K562 (cell line): Measurements from ENCODE around the gene RHEB. TPM values are rescaled to one million over a fixed set of nuclear protein-coding genes. Genes with fewer than 3 reads are reported as not detected.

Experiments
- CREB1 ChIP-seq, 2 experiments: sonication (generic) in 1 of 2; formaldehyde crosslinking in 1 of 2; IDR thresholded peaks; 2 replicates each; pipeline versions ENCODE4 v1.6.1 to v1.8.0; 2012 to 2022; ENCODE audit warnings: inconsistent platforms in 1 of 2, mild to moderate bottlenecking in 1 of 2, missing genetic modification reagents in 1 of 2, moderate library complexity in 1 of 2
- ILK ChIP-seq: fragments of 450-650 bp; IDR thresholded peaks from 2 replicates; pipeline ENCODE4 v1.6.1; 2016; ENCODE audit warnings: missing genetic modification characterization, low read depth, mild to moderate bottlenecking, missing compliant biosample characterization, moderate library complexity, borderline replicate concordance
- PML ChIP-seq: IDR thresholded peaks from 2 replicates; pipeline ENCODE4 v1.6.1; 2012; ENCODE audit warnings: low read length, inconsistent platforms
- RFX7 ChIP-seq: fragments of 250-450 bp; sonication (Bioruptor Pico); IDR thresholded peaks from 2 replicates; pipeline ENCODE4 v1.5.1; 2021; ENCODE audit warnings: mild to moderate bottlenecking
- SIN3B ChIP-seq: fragments of 450-650 bp; IDR thresholded peaks from 2 replicates; pipeline ENCODE4 v1.6.1; 2017; ENCODE audit warnings: low read depth, mild to moderate bottlenecking, moderate library complexity
- SRF ChIP-seq, 2 experiments: fragments of 250-450, 450-650 bp in 1 of 2; sonication (Bioruptor Pico) in 1 of 2; sonication (generic) in 1 of 2; formaldehyde crosslinking; IDR thresholded peaks; 2 replicates each; pipeline versions ENCODE4 v1.5.0 to v1.5.1; 2020 to 2022; ENCODE audit warnings: mild to moderate bottlenecking in 1 of 2, missing genetic modification reagents in 1 of 2
- TOE1 ChIP-seq, 2 experiments: fragments of 450-650 bp in 1 of 2; sonication (generic) in 1 of 2; formaldehyde crosslinking in 1 of 2; IDR thresholded peaks; 2 replicates each; pipeline versions ENCODE4 v1.7.1 to v1.8.0; 2016 to 2022; ENCODE audit warnings: borderline replicate concordance in 2 of 2, mild to moderate bottlenecking in 2 of 2, antibody characterized with exemption in 1 of 2, inconsistent platforms in 1 of 2, low read depth in 1 of 2, missing genetic modification reagents in 1 of 2, moderate library complexity in 1 of 2
- ZFP91 ChIP-seq: sonication (generic); formaldehyde crosslinking; IDR thresholded peaks from 2 replicates; pipeline ENCODE4 v1.8.0; 2022; ENCODE audit warnings: mild to moderate bottlenecking, missing genetic modification reagents
- ZNF121 ChIP-seq: sonication (generic); formaldehyde crosslinking; conservative IDR thresholded peaks from 2 replicates; pipeline ENCODE4 v1.8.0; 2022; ENCODE audit warnings: missing genetic modification reagents
- ZNF134 ChIP-seq: fragments of 250-450 bp; sonication (Bioruptor Pico); conservative IDR thresholded peaks from 2 replicates; pipeline ENCODE4 v1.4.0; 2020
- ZNF23 ChIP-seq: fragments of 250-450 bp; sonication (Bioruptor Pico); IDR thresholded peaks from 2 replicates; pipeline ENCODE4 v1.4.0; 2020; ENCODE audit warnings: mild to moderate bottlenecking
- polyA plus RNA-seq, 8 experiments: library from polyadenylated mRNA; depleted of rRNA in 4 of 8; stranded (reverse) in 5 of 8; unstranded in 3 of 8; fragments of >200 nt; fragmentation: Nextera tagmentation in 2 of 8; fragmentation: Illumina TruSeq in 1 of 8; extraction: Ambion mirVana in 2 of 8; extraction: Trizol in 1 of 8; gene quantifications; 2 replicates each; pipeline versions ENCODE4 v1.2.1 to v1.2.3, GENCODE V29; 2011 to 2014; ENCODE audit warnings: inconsistent platforms in 1 of 8, missing spikeins in 1 of 8
- total RNA-seq, 7 experiments: library from RNA; depleted of rRNA in 6 of 7; stranded (reverse); fragments of >200 nt in 6 of 7; fragmentation: Illumina TruSeq in 2 of 7; extraction: Trizol in 2 of 7; gene quantifications; 2 replicates each; pipeline versions ENCODE4 v1.2.1 to v1.2.3, GENCODE V29; 2011 to 2021; ENCODE audit warnings: low replicate concordance in 1 of 7
- TF ChIP-seq, protein P1 (sequence below): sonication (generic); formaldehyde crosslinking; IDR thresholded peaks from 2 replicates; pipeline ENCODE4 v1.8.0; 2022; ENCODE audit warnings: mild to moderate bottlenecking, missing genetic modification reagents
- TF ChIP-seq, protein P2 (sequence below): sonication (generic); IDR thresholded peaks from 2 replicates; pipeline ENCODE4 v1.6.1; 2016

Gene RHEB
- total and polyA plus RNA-seq, 9 of the 15 experiments (the other 6 are each of a cell fraction or from before 2014, with no cell fraction given), result 28.5 to 249 (median 182) TPM

- TF ChIP-seq ILK (tag) (no peak), PML (0 out of 2 replicates have a peak, but pooled peaks have one; percentile 31), ZNF134 (peak; percentile 76), ZFP91 (CRISPR knock-in tag) (peak; percentile 66; the same call in 1 of the 2 replicates), CREB1 (IDR thresholded peaks at IDR 0.05) (0 out of 2 replicates have a peak, but pooled peaks have one; percentile 10), CREB1 (CRISPR knock-in tag; IDR thresholded peaks at IDR 0.05) (no peak), SRF (CRISPR knock-in tag; IDR thresholded peaks at IDR 0.05) (peak in 1 of 2 experiments; percentile 17; a peak in 1 of 4 replicates), RFX7 (no peak), ZNF23 (CRISPR knock-in tag) (no peak), ZNF121 (CRISPR knock-in tag) (0 out of 2 replicates have a peak, but pooled peaks have one; percentile 18), SIN3B (no peak), TOE1 (IDR thresholded peaks at IDR 0.05; ENCODE audit: borderline replicate concordance) (no peak), TOE1 (CRISPR knock-in tag; IDR thresholded peaks at IDR 0.05; ENCODE audit: borderline replicate concordance, low read depth) (0 out of 2 replicates have a peak, but pooled peaks have one; percentile 57)
- TF ChIP-seq, protein P1, sequence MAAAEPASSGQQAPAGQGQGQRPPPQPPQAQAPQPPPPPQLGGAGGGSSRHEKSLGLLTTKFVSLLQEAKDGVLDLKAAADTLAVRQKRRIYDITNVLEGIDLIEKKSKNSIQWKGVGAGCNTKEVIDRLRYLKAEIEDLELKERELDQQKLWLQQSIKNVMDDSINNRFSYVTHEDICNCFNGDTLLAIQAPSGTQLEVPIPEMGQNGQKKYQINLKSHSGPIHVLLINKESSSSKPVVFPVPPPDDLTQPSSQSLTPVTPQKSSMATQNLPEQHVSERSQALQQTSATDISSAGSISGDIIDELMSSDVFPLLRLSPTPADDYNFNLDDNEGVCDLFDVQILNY (CRISPR knock-in tag), result peak; percentile 51; the same call in 1 of the 2 replicates
- TF ChIP-seq, protein P2, sequence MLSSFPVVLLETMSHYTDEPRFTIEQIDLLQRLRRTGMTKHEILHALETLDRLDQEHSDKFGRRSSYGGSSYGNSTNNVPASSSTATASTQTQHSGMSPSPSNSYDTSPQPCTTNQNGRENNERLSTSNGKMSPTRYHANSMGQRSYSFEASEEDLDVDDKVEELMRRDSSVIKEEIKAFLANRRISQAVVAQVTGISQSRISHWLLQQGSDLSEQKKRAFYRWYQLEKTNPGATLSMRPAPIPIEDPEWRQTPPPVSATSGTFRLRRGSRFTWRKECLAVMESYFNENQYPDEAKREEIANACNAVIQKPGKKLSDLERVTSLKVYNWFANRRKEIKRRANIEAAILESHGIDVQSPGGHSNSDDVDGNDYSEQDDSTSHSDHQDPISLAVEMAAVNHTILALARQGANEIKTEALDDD, result peak; percentile 61; the same call in 1 of the 2 replicates
- TF ChIP-seq, all 486 proteins: peak for 13
Observed at GRCh38 chr7:151517601-151518104, 2.0 kb downstream of the RHEB start (continued).
